T-helper 9 cell (primary cell): Measurements from ENCODE around the gene ZRANB1.
"Not testable (repeated sequence)": the region's sequence is repeated elsewhere in the genome, so short reads cannot be mapped to it uniquely, and the experiment has no call there.

Source experiments
- DNase-seq: peaks from one replicate; pipeline ENCODE4 v3.0.0-alpha.2; 2020

ZRANB1 gene

GRCh38 chr10:124967255-124967654 lies 25.3 kb downstream of the ZRANB1 start:
- DNase-seq = no peak

- no peak for DNase-seq
Observed at GRCh38 chr10:124971276-124971675, 29.4 kb downstream of the ZRANB1 start.

GRCh38 chr10:124972637-124973036 lies 30.7 kb downstream of the ZRANB1 start:
- no peak for DNase-seq

- no peak for DNase-seq
Observed at GRCh38 chr10:124974131-124974530, 32.2 kb downstream of the ZRANB1 start.

GRCh38 chr10:124975977-124976514 lies 34.1 kb downstream of the ZRANB1 start:
- no peak for DNase-seq

GRCh38 chr10:124977161-124977560 lies 35.2 kb downstream of the ZRANB1 start:
- DNase-seq = no peak

GRCh38 chr10:124977648-124978375 lies 35.9 kb downstream of the ZRANB1 start:
- DNase-seq = no peak

GRCh38 chr10:124978376-124978725 lies 36.4 kb downstream of the ZRANB1 start:
- no peak for DNase-seq

- no peak for DNase-seq
Observed at GRCh38 chr10:124983321-124983720, 41.4 kb downstream of the ZRANB1 start.

- no peak for DNase-seq
Observed at GRCh38 chr10:124984376-124984775, 42.5 kb downstream of the ZRANB1 start.

GRCh38 chr10:124985162-124985561 lies 43.2 kb downstream of the ZRANB1 start:
- DNase-seq = no peak

- DNase-seq = no peak
Observed at GRCh38 chr10:124987788-124988187, 45.9 kb downstream of the ZRANB1 start.

GRCh38 chr10:124988753-124989152 lies 46.8 kb downstream of the ZRANB1 start:
- not testable (repeated sequence) for DNase-seq

GRCh38 chr10:124989526-124989925 lies 47.6 kb downstream of the ZRANB1 start:
- DNase-seq = no peak

GRCh38 chr10:124990671-124991625 lies 49.0 kb downstream of the ZRANB1 start:
- DNase-seq = no peak

- DNase-seq = no peak
Observed at GRCh38 chr10:124991835-124992234, 49.9 kb downstream of the ZRANB1 start.

GRCh38 chr10:124992462-124993344 lies 50.8 kb downstream of the ZRANB1 start:
- no peak for DNase-seq

GRCh38 chr10:124993345-124993708 lies 51.4 kb downstream of the ZRANB1 start:
- DNase-seq = no peak

GRCh38 chr10:124993736-124994451 lies 52.0 kb downstream of the ZRANB1 start:
- no peak for DNase-seq

GRCh38 chr10:124994573-124995473 lies 52.9 kb downstream of the ZRANB1 start:
- DNase-seq = no peak

- DNase-seq = no peak
Observed at GRCh38 chr10:124995605-124996004, 53.7 kb downstream of the ZRANB1 start.
